ENCODE measurements around the gene SAMD4B. TPM values are rescaled to one million over a fixed set of nuclear protein-coding genes. Genes with fewer than 3 reads are reported as not detected.

The SAMD4B gene
- total and polyA plus RNA-seq, 9 of the 15 experiments (the other 6 are each of a cell fraction or from before 2014, with no cell fraction given): 3.4 to 90.5 (median 38.0) TPM

GRCh38 chr19:39410017-39410830, 68.0 kb downstream of the SAMD4B start (continued):
- TF ChIP-seq ZNF274 (IDR thresholded peaks at IDR 0.05; ENCODE audit: borderline replicate concordance, low read depth, low read length) (no peak), RBM34 (IDR thresholded peaks at IDR 0.05; ENCODE audit: borderline replicate concordance, insufficient read depth, low read length) (no peak), IRF2 (CRISPR knock-in tag; IDR thresholded peaks at IDR 0.05) (no peak), SAP30 (IDR thresholded peaks at IDR 0.05; ENCODE audit: borderline replicate concordance, insufficient read depth, low read depth, low read length, poor library complexity, severe bottlenecking) (no peak), PCBP1 (IDR thresholded peaks at IDR 0.05; ENCODE audit: low read depth, low read length, poor library complexity, severe bottlenecking) (peak; percentile 74), SIN3A (IDR thresholded peaks at IDR 0.05; ENCODE audit: borderline replicate concordance in 2 of 2, control insufficient read depth in 1 of 2, low read depth in 2 of 2, low read length in 2 of 2) (0 out of 4 replicates have a peak, but pooled peaks of 1 of the 2 experiments have one; percentile 28), SMARCA5 (IDR thresholded peaks at IDR 0.05) (peak; percentile 80), ARID2 (IDR thresholded peaks at IDR 0.05) (peak; percentile 76), ZNF347 (CRISPR knock-in tag; IDR thresholded peaks at IDR 0.05; ENCODE audit: low read depth) (no peak), ZNF655 (CRISPR knock-in tag; IDR thresholded peaks at IDR 0.05) (no peak), HBP1 (CRISPR knock-in tag; IDR thresholded peaks at IDR 0.05) (peak; percentile 83; the same call in 1 of the 2 replicates), ZSCAN29 (IDR thresholded peaks at IDR 0.05) (0 out of 2 replicates have a peak, but pooled peaks have one; percentile 7), ZNF561 (CRISPR knock-in tag; conservative IDR thresholded peaks at IDR 0.05) (no peak), ZFP30 (CRISPR knock-in tag; IDR thresholded peaks at IDR 0.05; ENCODE audit: borderline replicate concordance) (no peak), RFX5 (IDR thresholded peaks at IDR 0.05; ENCODE audit: low read depth, low read length) (no peak), ATF2 (CRISPR knock-in tag; IDR thresholded peaks at IDR 0.05) (no peak), NRF1 (conservative IDR thresholded peaks at IDR 0.05 in 1 of 2, IDR thresholded peaks at IDR 0.05 in 1 of 2) (peak; percentile 45 to 50; a peak in 3 of 4 replicates), ZNF174 (CRISPR knock-in tag; IDR thresholded peaks at IDR 0.05) (no peak), HOXB6 (CRISPR knock-in tag; IDR thresholded peaks at IDR 0.05; ENCODE audit: borderline replicate concordance) (no peak), ZFP1 (CRISPR knock-in tag; IDR thresholded peaks at IDR 0.05) (no peak), ZBTB34 (CRISPR knock-in tag; IDR thresholded peaks at IDR 0.05) (no peak)

All from K562 (cell line).